Stimulated activated CD8-positive, alpha-beta memory T cell treated with anti-CD3 and anti-CD28 coated beads, Interleukin-7, amount 100 ng/mL, for 24 hours (primary cell): ENCODE measurements around the gene PWWP2B.

ENCODE experiments used
- DNase-seq: peaks from one replicate; pipeline ENCODE4 v3.0.0-alpha.2; 2020; ENCODE audit warnings: low read depth

PWWP2B gene

DNA sequence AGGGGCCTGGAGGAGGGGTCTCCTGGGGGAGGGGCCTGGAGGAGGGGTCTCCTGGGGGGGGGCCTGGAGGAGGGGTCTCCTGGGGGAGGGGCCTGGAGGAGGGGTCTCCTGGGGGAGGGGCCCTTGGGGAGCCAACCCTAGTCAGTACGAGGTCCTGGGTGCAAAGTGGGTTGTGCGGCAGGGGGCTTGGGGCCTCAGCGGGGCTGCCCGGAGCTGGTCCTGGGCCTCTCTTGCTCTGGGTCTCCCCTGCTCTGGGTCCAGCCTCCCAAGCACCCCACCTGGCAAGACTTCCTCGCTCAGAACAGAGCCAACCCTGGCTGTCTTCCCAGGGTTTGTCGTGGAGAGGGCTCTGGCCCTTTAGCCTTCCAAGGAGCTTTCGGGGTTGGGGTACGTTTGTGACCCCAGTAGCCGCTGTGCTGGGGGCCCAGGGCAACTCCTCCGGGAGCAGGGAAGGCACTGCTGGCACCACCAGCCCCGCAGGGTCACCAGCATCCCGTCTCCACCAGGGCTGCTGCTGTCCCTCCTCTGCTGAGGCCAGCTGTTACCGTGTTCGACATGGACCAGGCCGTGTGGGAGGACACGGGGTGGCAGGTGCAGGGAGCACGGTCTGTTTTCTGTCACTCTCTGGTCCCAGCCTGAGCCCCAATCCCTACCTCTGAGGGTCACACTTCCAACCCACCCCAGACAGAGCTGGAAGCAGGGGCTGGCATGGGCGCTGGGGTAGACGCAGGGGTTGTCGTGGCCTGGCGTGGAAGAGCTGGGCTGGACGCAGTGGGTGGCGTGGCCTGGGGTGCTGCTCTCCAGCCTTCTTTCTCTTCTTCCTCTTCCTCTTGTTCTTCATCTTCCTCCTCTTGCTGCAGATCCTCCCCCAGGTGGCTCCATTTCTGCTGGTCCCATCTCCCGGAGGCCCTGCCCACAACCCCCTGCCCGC is 22.8 kb downstream of the PWWP2B start:
- no peak for DNase-seq

DNA sequence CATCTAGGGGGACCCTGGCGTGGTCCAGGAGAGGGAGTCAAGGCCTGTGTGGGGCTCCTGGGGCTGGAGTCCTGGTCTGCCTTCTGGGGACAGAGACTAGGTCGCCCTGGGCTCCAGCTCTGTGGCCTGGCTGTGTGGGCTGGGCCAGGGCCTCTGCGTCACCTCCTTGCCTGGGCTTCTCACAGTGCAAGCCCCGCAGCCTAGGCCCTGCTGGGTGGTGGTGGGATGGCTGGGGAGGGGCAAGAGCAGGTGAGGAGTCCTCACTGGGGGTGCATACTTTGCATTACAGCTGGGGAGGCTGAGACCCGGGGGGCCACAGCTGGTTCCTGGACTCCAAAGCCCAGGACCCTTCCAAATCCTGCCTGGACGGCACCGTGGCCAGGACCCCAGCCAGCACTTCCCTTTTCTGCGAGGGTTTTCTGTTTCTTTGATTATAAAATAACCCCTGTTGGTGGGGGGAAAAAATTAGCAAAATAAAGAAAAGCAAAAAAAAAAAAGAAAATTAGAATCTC is 23.5 kb downstream of the PWWP2B start:
- DNase-seq: no peak

DNA sequence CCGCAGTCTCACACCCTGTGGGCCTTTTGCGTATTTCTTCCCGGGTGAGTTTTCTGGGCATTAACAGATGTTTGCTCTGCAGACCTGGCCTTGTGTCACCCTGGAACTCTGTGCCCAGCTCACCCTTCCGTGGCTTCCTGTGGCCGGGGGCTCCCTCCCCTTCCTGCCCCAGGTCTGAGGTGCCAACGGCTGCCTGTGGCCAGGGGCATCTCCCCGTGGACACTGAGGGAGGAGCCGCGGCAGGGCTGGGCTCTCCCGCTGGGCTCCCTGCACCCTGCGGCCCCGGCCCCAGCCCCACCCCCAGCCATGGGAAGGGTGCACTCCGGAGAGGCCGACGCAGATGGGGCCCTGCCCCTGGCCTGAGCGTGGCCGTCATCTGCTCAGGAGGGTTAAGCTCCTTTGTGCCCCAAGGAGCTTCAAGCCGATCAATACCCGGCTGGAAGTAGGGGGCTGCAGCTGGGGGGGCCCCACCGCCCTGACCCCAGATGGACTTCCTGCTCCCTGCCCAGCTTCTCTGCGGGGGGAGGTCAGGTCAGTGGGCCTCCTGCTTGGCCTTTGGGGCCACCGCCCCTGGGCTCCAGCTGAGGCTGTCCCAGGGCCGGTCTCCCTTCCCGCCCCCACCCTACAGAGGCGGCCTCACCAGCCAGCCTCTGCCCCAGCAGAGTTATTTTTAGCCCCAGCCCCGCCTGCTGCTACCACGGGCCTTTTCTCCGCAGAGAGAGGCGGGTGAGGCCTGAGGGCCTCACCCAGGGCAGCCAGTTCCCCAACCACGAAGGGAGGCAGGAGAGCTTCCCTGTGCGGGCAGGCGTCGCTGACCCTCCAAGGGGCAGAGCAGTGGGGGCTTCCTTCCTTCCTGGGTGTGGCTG is 24.2 kb downstream of the PWWP2B start:
- DNase-seq: no peak

DNA sequence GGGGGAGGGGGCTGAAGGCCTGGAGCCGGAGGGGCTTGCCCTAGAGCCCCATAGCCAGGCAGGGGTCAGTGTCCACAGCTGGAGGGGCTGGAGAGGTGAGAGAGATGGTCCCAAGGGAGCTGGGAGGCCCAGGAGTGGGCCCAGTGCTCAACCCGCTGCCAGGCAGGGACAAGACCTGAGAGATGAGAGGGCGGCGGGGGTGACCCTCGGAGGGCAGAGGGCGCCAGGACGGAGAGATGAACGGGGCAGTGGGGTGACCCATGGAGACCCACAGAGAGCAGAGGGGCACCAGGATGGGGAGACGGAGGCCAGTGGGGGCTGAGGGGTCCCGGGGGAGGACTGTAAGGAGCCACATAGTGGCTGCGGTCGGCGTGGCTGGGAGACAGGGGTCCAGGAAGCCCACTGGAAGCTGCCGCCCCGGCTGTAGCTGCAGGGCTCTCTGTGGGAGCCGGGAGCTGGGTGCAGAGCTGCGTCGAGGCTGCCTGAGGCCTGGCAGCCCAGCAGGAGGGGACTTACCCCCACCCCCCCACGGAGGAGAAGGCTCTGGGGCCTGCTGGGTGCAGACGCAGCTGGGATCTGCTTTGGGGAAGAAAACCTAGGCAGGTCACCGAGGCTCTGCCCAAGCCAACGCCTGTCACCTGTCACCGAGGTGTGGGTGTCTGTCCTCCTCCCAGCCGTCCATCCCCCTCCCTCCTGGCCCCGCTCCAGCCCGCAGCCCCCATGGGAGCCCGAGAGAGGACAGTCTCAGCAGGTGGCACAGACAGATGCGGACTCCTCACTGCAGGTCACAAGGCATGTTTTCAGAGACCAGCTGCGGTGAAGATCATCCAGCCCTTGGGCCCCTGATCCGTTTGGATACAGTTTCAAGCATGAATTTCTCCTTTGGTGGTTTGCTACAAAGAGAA is 25.1 kb downstream of the PWWP2B start:
- DNase-seq: no peak

DNA sequence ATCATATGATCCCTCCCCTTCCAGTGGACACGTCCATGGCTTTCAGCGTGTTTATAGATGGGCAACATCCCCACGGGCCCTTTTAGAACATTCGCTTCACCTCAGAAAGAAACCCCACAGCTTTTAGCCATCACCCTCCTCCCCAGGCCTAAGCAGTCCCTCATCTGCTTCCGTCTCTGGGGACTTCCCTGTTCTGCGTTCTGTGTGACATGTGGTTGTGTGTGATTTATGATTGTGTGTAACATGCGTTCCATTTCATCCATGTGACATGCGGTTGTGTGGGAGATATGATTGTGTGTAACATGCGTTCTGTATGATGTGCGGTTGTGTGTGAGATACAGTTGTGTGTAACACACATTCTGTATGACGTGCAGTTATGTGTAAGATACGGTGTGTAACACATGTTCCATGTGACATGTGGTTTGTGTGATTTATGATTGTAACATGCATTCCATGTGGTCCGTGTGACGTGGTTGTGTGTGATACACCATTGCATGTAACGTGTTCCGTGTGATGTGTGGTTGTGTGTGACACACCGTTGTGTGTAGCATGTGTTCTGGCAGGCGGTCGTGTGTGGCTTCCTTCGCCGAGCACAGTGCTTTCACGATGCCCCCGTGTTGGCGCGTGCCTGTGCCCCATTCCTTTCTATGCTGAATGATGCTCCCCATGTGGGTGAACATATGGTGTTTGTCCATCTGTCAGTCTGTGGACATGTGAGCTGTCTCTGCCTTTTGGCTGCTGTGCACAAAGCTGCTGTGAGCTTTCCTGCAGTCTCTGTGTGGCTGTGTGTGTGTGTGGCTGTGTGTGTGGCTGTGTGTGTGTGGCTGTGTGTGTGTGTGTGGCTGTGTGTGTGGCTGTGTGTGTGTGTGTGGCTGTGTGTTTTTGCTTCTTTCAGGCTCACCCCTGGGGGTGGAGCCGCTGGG is 26.2 kb downstream of the PWWP2B start:
- DNase-seq: no peak

DNA sequence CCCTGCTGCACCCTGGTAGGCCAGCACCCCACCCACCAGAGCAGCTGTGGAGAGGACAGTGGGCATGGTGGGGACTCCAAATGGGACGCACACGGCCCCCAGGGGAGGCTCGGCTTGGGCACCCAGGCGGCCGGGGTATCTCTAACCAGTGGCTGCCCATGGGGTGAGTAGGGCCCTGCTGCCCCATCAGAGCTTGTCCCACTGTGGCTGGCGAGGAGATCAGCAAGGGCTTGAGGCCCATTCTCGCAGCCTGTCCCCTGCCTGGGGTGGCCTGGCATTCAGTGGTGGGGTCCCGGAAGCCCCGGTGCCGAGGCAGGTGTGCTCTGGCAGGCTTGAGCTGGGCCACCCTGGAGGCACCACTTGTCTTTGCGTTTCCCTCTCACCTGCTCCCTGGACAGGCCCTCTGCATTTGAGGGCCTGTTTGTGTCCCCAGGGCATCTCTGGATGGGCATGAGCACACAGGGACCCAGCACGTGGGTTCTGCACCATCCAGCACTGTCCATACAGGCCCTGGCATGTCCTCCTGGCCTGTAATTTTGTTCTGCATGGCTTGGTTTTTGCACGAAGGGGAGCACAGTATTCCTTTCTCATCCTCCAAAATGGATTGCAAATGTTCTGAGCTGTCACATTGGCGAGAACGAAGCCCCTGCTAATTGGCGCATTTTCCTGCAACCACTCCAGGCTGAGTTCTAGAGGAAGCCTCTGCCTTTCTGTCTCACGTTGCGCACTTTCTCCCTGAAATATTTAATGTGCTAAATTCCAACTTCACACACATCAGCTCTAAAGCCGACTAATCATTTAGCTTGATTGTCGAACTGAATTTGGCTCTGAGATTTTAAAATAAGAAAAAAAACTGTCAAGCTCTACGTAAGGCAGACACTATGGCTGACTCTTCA is 27.2 kb downstream of the PWWP2B start:
- no peak for DNase-seq

DNA sequence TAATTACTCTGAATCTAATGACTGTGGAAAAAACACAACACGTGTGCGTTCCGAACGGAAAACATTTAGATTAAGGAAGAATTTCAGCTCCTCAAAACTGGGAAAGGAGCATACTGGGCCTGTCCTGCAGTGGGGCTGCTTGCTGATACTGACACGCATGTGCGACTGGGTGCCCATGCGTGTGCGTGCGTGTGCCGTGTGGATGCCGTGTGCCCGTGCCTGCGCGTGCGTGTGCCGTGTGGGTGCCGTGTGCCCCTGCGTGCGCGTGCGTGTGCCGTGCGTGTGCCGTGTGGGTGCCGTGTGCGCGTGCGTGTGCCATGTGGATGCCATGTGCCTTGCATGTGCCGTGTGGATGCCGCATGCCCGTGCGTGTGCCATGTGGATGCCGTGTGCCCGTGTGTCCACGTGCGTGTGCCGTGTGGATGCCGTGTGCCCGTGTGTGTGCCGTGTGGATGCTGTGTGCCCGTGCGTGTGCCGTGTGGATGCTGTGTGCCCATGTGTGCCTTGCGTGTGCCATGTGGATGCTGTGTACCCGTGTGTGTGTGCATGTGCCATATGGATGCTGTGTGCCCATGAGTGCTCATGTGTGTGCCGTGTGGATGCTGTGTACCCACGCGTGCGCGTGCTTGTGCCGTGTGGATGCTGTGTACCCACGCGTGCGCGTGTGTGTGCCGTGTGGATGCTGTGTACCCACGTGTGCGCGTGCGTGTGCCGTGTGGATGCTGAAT is 28.2 kb downstream of the PWWP2B start:
- DNase-seq: no peak

DNA sequence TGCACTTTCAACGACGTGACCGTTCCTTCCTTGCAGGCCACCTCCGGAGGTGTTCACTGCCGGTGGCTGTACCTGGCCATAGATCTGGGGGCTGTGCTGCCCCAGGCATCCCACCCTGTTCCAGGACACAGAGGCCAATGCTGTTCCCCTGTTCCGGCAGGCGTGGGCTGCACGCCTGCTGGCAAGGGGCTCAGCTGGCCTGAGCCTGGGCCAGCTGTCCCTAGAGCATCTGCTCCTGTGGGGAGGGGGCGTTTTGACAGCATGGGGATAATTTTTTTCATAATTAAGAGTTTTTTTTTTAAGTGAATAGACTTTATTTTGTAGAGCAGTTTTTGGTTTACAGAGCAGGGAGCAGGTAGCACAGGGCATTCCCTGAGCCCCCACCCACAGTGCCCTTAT is 28.8 kb downstream of the PWWP2B start:
- no peak for DNase-seq

DNA sequence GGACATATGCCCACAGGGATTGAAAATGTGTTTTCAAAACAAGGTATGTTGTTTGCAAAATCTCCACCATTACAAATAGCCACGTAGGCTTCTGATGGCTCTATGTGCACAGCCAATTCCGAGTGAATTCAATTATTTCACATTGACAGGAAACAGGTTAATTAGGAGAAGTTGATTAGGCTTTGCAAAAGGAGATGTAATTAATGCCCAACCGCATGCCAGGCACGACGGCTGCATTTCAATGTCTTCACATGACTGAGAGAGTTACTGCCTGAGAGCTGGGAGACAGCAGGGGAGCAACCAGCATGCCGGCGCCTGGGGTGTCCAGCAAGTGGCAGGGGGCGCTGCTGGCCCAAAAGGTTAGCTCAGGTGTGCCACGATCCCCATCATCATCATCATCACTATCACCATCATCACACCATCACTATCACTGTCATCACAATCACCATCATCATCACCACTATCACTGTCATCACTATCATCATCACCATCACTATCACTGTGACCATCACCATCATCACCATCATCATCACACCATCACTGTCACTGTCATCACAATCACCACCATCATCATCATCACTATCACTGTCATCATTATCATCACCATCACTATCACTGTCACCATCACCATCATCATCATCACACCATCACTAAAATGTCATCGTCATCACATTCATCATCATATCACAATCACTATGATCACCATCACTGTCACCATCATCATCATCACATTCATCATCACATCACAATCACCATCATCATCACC is 30.2 kb downstream of the PWWP2B start:
- DNase-seq: no peak

DNA sequence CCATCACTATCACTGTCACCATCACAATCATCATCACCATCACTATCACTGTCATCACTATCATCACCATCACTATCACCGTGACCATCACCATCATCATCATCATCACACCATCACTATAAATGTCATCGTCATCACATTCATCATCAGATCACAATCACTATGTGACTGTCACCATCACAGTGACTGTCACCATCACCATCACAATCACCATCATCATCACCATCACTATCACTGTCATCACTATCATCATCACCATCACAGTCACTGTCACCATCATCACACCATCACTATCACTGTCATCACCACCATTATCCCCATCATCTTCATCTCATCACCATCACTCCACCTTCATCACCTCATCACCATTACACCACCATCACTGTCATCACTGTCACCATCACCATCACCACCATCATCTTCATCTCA is 31.0 kb downstream of the PWWP2B start:
- DNase-seq: no peak

DNA sequence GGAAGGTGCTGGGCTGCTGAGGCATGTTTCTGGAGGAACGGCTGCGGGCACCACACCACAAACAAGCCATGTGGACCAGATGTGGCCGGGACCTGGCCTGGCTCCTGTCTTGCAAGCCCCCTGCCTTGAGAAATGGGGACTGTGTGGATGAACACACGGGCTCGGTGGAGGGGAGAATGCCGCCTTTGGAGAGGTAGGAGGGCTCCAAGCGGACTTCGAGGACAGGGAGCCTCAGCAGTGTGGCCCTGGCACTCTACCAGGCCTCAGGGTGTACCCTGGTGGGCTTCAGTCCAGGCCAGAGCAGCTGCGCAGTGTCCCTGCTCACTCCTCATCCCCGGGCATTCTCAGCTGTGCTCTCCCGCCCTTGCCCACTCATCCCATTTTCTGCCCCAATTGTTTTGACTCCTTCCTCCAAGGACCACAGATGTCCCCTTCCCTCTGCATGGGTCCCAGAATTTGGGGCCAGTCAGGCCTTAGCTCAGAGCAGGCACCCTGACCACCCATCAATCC is 31.5 kb downstream of the PWWP2B start:
- DNase-seq: no peak

DNA sequence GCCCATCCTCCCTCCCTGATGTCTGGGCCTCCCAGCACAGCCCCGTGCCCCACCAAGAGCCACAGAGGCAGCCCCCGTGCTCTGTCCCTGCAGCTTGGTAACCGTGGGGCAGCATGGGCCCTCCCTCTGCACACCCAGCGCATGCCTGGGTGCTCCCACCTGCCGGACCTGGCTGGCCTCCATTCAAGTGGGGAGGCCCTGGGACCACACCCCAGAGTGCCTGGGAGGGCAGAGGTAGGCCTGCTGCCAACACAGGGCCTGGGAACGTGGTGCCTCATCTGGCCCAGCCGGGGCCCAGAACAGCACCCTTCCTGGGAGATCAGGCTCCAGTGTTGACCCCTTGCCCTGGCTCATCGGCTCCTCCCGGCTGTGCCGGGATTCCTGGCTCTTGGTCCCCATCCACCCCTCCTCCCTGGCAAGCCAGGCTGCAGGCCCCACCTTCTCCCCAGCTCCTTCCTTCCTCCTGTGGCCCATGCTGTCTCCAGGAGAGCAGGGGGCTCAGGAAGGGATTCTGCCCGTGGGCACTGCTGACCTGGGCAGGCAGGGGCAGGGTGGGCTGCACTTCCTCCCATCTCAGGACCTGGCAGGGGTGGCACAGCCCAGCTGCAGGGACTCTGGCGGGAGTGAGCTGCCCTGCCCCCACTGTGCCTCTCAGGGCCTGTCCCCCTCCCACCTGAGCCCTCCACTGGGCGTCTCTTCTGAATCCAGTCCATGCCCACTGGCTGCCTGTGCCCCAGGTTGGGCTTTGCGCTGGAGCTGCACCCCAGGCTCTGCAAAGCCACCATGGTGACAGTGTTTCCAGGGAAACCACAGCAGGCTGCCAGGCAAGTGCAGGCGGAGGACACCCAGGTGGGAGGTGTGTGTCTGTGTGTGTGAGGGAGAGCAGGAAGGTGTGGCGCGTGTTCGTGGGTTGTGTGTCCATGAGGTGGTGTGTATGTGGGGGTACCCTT is 32.6 kb downstream of the PWWP2B start:
- DNase-seq: no peak

DNA sequence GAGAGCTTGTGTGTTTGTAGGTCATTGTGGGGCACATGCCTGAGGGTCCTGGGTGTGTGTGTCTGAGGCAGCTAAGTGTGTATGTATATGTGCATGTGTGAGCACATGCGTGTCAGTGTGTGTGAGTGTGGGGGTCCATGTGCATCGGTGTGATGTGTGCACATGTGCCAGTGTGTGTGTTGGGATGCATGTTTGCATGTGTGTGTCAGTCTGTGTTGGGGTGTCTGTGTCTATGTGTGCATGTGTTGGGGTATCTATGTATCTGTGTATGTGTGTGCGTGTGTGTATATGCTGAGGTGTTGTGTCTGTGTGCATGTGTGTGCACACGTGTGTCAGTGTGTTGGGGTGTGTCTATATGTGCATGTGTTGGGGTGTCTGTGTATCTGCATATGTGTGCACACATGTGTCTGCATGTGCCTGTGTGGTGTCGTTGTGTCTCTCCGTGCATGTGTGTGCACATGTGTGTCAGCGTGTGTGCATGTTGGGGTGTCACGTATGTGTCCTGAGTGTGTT is 33.3 kb downstream of the PWWP2B start:
- no peak for DNase-seq

DNA sequence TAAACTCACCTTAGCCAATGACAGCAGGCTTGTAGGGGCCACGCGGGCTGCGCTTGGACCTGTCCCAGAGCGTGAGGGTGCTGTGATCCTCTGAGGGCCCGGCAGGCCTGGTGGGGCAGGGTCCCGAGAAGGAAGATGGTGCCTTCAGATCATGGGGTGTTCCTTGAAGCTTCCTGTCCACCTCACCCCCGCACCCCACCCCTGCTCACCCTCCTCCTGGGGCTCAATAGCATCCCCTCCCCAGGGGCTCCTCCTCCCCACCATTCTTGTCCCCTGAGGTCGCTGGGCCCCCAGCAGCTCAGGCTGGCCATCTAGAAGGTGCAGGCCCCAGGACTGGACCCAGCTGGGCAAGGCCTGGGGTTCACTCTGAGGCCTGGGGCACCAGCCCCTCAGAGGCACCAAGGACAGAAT is 33.9 kb downstream of the PWWP2B start:
- DNase-seq: no peak

DNA sequence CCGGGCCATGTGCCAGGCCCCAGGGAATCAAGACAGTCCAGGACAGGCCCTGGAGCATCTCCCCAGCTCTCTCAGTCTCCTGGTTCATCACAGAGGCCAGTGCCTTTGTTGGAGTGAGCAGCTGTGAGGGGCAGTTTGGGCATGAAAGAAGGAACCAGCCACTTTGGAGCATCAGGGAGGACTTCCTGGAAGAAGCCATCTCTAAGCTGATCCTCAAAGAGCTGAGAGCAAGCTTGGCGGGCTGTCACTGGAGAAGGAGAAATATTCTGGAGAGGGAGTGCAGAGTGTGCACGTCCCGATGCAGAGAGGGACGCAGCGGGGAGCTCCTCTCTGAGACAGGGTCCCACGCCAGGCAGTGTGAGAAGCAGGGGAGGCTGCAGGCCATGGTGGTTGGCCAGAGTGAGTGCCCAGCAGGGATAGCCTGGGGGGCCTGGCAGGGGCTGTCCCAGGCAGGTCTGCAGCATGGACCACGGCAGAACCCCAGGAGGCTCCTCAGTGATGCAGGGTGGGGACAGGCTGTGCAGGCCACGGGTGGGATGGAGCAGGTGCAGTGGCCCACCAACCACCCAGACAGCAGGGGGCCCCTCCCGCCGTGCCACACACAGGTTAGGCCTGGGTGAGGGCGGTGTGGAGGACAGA is 34.7 kb downstream of the PWWP2B start:
- DNase-seq: no peak

DNA sequence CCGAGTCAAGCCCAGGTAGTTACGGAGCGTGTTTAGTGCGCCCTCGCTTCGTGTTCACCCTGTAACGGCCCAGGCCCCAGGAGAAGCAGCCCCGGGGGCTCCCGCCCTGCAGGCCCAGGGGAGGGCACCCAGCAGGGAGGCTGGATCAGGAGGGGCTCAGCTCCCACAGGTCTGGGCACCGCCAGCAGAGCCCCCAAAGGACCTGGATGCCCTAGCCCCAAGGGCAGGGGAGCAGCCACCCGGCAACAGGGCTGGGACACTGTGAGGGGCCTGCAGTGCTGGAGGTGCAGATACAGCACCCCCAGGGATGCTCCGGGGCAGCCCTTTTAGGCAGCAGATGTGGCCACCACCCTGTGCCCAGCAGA is 35.2 kb downstream of the PWWP2B start:
- no peak for DNase-seq
